Stimulated activated CD4-positive, alpha-beta T cell treated with anti-CD3 and anti-CD28 coated beads, Interleukin-4, amount 100 ng/mL, for 1 hour (primary cell): ENCODE data around the gene ITGB3.
"Not testable (repeated sequence)": the region's sequence is repeated elsewhere in the genome, so short reads cannot be mapped to it uniquely, and the experiment has no call there.

Source experiments
- DNase-seq: peaks from one replicate; pipeline ENCODE4 v3.0.0-alpha.2; 2020

Gene ITGB3

DNA sequence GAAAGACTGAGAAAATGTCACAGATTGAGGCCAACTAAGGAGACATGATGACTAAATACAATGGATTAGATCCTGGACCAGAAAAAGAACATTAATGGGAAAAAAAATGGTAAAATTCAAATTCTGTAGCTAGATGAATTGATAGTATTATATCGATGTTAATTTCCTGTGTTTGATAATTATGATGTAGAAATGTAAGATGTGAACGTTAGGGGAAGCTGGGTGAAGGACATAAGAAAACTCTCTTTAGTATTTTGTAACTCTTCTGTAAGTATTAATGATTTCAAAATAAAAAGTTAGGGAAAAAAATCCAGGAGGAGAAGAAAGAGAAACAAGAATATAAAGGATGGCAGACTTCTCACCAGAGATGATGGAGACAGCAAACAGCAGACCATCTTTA, 2.8 kb upstream of the ITGB3 start:
- no peak for DNase-seq

DNA sequence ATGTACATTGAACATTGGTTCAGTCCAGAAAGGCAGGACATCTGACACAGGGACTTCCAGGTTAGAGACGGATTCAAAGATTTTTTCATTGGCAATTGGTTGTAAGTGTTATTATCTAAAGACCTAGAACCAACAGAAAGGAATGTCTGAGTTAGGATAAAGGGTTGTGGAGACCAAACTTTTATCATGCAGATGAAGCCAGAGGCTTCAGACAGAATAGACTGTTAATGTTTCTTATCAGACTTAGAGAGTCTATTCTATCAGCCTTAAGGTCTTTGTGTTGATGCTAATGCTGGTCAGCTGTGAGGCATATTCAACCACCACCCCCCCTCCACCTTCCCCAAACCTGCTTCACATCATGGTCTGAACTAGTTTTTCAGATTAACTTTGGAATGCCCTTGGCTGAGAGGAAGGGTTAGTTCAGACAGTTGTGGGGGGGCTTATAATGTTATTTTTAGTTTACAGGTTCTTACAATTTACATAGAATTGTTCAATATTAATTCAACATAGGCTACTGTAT, 2.1 kb upstream of the ITGB3 start:
- DNase-seq: no peak

DNA sequence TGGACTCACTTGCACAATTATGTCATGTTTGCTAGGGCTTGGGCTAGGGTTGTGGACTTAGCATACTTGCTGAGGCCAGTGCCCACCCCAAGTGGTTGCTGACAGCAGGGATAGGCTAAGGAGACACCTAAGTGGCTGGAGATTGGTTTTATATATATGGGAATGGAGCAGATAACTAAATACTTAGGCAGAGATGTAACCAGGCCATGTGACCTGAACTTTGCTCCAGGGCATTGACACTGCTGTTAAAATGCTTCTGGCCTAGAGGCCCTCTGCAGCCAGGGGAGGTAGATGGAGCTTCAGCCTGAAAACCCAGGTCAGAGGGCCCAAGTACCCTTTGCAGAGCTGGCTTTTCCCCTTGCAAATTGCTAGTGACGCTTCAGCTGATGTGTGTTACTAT, 1.4 kb upstream of the ITGB3 start:
- DNase-seq: no peak

DNA sequence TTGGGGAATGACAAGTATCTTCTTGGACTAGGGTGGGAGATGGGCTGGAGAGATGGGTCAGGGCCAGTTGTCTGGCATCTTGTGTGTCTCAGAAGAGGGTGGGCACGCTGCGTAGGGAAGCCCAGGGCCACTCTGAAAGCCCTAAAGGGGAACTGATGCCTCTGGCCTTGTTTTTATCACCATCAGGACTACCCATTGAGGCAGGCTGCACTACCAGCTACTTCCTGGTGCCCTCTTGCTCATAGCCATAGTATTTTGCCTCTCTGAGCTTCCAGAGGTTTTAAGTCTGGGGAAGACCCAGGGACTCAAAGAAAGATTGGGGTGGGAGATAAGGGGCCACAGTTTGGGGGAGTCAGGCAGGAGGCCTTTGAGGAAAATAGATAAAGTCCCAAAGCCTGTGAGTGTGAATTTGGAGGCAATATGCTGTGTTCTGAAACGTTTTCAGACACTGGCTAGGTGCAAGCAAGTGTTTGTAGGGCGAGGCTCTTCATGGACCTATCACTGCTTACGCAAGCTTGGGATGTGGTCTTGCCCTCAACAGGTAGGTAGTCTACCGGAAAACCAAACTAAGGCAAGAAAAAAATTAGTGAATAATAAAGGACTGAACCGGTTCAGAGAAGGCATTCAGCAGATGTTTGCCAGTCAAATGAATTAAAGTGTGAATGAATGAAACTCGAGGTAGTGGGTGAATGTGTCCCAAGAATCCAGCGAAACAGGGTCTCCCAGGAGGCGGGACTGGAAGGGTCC, 688 bp upstream of the ITGB3 start:
- DNase-seq: no peak

DNA sequence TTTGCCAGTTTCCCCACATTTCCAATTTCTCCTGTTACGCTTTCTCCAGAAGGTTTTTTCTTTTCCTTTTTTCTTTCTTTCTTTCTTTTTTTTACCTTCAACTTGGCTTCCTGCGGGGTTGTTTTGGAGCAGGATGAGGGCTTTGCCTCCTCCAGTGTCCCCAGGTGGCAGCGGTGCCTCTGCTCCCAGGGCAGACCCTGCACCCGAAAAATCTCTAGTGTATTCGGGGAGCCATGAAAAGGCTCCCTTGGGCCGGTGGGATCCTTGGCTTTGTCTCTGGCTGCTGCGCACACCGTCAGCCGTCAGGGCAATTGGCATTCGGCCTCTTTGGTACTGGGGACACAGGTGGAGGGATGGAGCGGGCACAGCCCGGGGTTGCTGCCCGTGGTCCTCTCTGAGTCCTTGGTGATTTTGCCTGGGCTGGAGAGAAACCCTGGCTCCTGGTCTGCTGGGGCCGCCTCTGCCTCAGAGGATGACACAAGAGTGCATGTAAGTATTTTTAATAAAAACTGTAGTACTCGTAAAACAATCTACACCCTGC, 846 bp downstream of the ITGB3 start:
- no peak for DNase-seq

DNA sequence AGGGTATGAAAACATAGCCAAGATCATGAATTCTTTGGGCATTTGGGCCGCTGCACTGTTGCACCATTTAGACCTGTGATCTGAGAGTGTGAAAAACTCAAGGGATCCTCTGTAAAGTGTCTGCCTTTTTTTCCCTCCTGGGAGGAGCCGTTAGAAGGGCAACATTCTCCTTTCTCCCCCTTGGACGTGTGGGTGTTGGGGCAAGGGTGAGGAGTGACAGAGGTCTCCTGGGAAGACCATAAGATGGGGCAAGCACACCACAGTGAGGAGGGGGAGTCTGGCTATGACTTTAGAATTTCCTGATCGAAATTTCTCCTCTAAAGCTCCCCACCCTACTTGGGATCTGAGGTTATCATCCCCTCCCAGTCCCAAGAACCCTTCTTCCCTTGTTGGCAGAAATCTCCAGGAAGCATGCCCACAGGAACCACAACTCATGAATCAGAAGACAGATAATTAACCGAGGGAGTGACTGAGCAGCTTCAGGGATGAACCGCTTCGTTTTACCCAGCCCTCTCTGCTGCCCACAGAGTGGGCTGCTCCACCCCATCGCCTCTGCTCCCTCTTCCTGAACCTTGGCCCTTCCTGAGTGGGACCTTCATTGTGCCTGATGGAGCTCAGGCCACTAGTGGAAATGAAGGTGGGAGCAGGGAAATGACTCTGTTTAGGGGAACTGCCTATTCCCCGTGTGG, 4.2 kb downstream of the ITGB3 start:
- DNase-seq: no peak

DNA sequence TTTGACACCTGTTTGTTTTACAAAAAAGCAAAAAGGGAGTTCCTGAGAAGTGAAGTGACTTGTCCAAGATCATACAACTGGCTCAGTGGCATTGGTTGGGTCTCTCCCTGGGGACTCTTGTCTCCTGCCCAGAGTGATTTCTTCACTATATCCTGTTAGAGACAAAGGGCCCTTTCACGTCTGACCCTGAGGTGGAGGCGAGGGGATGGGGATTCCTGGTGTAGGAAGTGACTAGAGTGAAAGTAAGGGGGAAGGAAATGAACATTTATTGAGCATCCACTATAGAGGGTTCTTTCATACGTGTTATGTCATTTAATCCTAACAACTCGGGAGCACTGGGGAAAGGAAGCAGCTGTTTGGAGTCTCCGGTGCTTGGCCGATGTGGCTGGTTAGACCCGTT, 9.0 kb downstream of the ITGB3 start:
- DNase-seq: no peak

DNA sequence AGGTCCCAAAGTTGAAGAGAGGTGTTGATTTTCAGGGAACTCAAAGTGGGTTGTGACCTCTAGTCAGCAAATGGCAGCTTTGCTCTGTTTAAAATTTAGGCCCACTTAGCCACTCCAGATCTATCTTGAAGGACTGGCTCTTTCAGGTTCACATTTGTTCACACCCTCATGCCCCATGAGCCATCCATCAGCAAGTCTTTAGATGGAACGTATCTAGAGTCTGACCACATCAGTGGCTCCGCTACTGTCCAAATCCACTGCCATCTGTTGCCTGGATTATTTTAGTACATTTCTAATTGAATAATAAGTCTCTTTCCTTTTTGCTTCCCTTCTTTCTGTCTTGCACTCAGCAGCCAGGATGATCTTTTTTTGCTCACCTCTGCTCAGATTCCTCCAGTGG, 10.5 kb downstream of the ITGB3 start:
- no peak for DNase-seq

DNA sequence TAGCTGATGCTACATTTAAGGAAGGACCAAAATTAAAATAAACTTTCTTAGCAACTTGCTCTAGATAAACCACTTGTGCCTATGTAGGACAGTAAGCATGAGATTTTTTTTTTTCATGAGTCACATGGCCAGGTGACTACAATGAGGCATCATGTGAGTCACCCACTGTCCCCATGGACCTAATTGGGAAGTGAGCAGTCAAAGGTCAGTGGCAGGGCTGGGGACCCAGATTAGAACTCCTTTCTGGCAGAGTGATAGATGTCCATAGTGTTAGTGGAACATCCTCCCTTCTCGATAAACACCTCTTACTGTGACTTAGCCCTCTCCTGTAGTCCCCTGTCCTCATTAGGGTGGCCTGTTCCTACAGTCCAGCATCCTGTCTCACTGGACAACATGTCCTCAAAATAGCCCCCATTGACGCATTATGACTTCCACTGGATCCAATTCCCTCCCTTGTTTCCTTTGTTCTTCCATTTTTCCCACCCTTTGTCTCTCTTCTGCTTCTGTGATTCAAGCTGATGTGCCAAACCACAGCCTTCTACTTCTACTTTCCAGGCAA, 12.4 kb downstream of the ITGB3 start:
- DNase-seq: no peak

DNA sequence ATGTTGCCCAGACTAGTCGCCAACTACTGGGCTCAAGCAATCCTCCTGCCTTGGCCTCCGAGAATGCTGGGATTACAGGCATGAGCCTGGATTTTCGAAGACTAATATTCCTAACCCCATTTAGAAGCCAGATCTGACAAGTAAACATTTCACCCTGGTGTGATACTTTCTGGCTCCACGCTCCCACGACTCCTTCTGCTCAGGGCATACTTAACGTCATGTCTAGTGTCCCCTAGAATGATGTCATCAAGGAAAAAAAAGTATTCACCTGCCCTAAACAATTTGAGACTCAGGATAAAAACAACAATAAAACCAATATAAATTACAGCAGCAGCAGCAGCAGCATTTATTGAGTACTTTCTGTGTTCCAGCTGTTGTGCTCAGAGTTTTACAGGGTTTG, 13.2 kb downstream of the ITGB3 start:
- no peak for DNase-seq

DNA sequence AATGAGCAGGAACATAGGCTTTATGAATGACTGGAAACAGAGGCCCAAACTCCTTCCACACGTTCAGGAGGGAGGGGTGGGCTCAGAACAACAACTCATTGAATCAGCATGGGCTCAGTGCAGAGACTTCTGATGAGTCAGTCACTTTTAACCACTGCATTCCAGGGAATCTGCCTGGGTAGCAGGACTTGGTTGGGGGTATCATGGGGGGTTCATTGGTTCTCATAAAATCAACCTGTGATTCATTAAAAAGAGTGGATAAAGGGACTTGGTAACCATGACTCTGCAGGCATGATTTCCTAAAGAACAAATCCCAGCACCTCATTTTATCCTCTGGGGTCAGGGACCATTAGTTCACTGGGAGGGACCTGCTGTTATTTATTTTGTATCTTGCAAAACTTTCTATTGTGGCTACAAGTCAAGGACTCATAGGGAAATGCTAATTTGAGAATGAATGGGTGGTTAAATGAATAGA, 13.8 kb downstream of the ITGB3 start:
- DNase-seq: no peak

DNA sequence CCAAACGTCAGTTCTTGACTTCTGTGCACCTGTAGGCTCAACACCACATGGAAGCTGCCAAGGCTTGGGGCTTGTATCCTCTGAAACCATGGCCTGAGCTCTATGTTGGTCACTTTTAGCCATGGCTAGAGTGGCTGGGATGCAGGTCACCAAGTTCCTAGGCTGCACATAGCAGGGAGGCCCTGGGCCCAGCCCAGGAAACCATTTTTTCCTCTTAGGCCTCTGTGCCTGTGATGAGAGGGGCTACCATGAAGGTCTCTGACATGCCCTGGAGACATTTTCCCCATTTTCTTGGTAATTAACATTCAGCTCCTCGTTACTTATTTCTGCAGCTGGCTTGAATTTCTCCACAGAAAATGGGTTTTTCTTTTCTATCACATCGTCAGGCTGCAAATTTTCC, 15.3 kb downstream of the ITGB3 start:
- not testable (repeated sequence) for DNase-seq

DNA sequence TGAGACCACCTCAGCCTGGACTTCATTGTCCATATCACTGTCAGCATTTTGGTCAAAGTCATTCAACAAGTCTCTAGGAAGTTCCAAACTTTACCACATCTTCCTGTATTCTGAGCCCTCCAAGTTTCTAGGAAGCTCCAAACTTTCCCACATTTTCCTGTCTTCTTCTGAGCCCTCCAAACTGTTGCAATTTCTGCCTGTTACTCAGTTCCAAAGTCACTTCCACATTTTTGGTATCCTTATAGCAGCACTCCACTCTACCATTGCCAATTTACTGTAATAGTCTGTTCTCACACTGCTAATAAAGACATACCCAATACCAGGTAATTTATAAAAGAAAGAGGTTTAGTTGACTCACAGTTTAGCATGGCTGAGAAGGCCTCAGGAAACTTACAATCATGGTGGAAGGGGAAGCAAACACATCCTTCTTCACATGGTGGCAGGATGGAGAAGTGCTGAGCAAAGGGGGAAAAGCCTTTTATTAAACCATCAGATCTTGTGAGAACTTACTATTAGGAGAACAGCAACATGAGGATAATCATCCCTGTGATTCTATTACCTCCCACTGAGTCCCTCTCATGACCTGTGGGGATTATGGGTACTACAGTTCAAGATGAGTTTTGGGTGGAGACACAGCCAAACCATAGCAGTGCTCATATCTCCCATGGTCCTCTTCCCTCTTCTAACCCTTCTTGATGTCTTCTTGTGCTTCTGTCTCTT, 16.1 kb downstream of the ITGB3 start:
- DNase-seq: not testable (repeated sequence)

DNA sequence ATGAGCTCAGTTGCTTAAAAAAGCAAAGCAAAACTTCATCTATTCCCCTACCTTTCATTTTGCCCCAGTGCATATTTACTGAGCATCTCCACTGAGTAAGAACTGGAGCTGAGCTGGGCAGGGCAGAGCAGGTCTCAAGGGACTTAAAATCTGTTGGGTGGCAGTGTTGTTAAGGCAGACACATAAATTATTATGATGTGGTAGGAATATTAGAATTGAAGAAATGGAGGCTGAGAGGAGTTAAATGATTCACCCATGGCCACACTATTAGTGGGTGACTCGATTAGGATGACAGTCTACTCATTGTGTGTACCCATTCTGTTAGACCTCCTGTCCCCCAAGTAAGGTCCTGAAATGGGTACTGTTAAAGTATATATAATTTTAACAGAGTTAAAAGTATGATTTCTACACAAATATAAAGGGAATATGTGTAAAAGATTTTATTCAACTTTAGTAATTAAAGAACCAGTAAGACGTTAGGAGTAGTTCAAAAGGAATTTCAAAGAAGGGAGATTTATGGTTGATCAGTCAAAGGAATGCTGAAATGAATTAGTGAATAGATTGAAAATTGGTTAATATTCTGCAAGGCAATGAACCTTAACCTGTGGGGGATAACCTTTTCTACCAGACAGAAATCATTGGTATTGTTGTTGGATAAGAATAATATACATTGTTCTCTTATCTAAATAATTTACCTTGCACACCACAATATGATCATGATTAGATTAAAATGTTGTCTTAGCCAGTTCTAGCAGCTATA, 17.5 kb downstream of the ITGB3 start:
- no peak for DNase-seq

DNA sequence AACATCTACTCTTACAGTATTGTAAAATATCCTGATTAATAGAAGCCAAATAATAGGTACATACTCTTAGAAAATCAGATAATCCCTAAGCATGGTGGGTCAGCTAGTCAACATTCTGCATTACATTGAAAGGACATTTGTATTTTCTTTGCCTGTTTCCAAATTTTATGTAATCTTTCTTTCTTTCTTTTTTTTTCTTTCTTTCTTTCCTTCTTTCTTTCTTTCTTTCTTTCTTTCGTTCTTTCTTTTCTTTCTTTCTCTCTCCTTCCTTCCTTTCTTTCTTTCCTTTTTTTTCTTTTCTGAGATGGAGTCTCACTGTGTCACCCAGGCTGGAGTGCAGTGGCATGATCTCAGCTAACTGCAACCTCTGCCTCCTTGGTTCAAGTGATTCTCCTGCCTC, 18.9 kb downstream of the ITGB3 start:
- DNase-seq: no peak

DNA sequence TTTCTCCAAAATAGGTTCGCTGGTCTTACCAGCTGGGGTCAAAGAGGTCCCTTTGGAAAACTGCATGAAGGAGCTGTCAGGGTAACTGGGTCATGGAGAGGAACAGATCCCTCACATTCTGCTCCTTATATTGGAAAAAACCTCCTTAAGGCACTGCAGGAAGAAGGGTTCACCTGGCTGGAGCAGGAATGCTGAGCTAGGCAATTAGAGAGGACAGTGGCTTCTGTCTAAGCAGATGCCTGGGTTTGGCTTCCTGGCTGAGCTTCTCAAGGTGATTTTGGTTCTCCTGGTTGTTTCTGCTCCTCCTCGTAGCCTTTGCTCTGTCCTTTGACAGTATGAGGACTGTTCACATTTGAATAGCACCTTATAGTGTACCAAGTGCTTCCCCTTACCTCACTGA, 19.6 kb downstream of the ITGB3 start:
- no peak for DNase-seq

DNA sequence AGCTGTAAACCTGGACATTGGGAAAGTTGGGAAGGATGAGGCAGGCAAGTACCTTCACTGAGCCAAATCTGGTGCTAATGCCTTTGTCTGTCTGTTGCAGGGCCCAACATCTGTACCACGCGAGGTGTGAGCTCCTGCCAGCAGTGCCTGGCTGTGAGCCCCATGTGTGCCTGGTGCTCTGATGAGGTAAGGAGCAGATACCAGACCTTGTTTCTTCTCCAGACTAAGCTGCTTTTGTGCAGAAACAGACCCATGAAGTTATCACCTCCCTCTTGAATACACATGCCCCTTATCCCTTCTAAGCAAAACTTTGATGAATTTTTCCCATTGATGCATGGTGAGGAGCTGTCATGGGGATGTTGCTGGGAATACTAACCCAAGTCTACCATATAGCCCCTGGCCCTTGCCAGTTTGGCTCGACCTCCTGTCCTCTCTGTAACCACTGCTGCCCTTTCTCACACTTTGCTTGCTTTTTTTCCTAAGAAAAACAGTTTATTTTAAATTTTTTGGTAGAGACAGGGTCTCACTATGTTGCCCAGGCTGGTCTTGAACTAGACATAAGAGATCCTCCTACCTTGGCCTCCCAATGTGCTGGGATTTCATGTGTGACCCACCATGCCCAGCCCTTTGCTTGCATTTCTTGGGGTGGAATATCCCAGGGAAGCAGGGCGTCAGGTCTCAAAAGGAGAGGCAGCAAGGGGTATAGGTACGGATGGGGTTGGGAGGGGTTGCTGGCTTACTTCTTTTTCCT, 20.9 kb downstream of the ITGB3 start:
- DNase-seq: no peak

DNA sequence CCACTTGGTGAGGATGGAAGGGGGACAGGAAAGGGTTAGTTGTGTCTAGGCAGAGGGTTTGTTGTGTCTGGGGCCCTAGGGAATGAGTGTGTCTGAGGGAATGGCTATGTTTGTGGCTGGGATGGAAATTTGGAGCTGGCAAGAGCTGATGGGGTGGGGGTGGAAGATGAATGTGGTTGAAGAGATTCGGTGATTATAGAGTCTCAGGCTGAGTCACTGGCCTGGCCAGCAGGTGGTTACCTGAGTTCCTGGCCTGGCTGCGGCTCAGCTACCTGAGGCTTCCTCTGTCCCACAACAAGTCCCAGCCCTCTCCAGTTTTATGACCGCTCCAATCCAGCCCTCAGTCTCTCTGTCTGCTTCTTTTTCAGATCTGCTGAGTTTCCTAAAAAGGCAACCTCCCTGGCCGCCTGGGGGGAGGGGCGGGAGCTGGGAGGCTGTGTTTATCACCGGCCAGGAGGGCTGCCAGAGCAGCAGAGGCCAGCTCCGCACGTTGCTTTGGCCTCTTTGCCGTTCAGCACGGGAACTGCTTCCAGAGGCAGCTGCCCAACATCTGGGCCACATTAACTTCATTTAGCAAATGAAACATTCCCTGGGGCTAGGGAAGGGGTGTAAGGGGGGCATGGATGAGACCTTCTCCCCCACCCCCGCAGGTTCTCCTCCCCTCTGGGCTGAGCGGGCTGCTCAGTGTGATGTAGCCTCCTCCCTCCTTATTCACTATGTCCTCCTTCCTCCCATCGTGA, 21.8 kb downstream of the ITGB3 start:
- no peak for DNase-seq

DNA sequence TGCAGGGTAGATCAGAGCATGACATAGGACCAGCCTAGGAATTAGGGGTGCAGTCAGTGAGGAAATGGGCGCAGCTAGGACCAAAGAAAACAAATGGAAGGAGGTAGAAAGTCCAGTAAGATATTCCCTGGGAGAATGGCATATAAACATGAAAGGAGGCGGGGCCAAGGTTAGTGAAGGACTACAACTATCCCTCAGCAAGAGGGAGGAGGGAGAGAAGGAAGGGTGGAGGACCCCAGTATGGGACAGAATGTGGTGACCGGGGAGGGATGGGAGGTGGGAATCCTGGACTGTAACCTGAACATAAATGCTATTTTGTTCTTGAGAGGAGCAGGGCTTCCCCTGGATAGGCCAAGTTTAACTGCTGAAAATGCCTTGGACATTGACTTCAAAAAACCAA, 22.8 kb downstream of the ITGB3 start:
- no peak for DNase-seq

DNA sequence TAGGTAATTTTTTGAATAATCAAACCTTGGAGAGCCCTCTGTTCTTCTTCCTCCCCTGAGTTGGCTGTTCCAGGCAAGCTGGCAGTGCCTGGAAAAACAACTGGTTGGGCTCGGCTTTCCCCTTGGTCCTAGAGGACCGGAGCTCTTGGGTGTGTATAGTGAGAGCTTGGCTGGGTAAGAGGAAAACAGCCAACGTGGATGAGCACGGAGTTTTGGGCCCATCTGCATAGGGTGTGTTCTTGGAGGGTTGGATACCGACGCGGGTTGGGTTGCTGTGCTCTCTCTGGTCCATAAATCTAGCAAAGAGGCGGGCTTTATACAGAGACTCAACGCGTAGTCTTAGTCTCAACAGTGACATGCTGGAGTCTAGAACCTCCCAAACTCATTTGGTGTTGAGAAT, 23.2 kb downstream of the ITGB3 start:
- no peak for DNase-seq

DNA sequence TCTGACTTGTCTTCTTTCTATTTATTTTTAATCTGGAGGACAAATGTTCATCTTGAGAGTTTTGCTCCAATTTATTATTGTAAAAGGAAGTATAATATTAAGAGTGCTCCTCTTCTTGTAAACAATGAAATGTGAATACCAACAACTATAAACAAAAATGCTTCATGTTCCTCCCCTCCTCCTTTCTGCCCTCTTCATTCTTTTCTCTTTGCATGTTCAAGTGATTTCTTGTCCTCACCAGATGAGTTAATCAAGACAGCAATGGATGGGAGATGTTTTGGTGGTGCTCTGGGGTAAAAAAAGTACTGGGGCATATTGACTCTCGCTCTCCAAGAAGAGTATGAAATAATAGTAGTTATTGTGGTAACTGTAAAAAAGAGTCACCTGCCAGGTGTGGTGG, 24.3 kb downstream of the ITGB3 start:
- no peak for DNase-seq
